GM12878 (cell line): ENCODE results near the gene MAPT. TPM values are rescaled to one million over a fixed set of nuclear protein-coding genes. Genes with fewer than 3 reads are reported as not detected.
A peak's percentile ranks its signal among the peaks of the same experiment; 100 is the strongest.

Experiments used
- ATAC-seq: fragments of 200-7000 bp; cut with Tn5 transposase; 3 replicates; pipeline ENCODE4 v1.9.1; 2020; ENCODE audit warnings: mild to moderate bottlenecking, moderate library complexity
- BruUV-seq: library from RNA; stranded (reverse); fragments of 400-500 nt; replicated peaks from 2 replicates; lab custom pipeline; 2021; lab: Mats Ljungman, UMichigan
- CTCF ChIA-PET: fragments of 300-600 bp; sonication (Branson Sonifier 250); formaldehyde crosslinking; extraction: SDS; loops from one replicate; lab custom pipeline; 2021; ENCODE audit warnings: inconsistent platforms; lab: Yijun Ruan, JAX
- POLR2A ChIA-PET: fragments of 350-600 bp; formaldehyde crosslinking; extraction: SDS; loops from one replicate; lab custom pipeline; 2021; ENCODE audit warnings: inconsistent platforms; lab: Charles Lee
- RAD21 ChIA-PET: fragments of 300-600 bp; sonication (Branson Sonifier 250); formaldehyde crosslinking; loops from one replicate; lab custom pipeline; 2023; ENCODE audit warnings: antibody characterized with exemption; ENCODE audit not compliant: unreplicated experiment; lab: Charles Lee
- SMC1A ChIA-PET: fragments of 300-600 bp; sonication (Branson Sonifier 250); formaldehyde crosslinking; loops from one replicate; lab custom pipeline; 2023; ENCODE audit not compliant: unreplicated experiment, uncharacterized antibody; lab: Charles Lee
- DNase-seq: peaks from one replicate; pipeline ENCODE4 v3.0.0-alpha.2; 2011; ENCODE audit warnings: low read depth, low spot score
- FAIRE-seq: peaks from 3 replicates; lab custom pipeline; 2011; peaks lifted over from hg19 to GRCh38; lab: Jason Lieb, UNC
- H2AFZ ChIP-seq: 2 replicates; pipeline ENCODE4 v1.6.0; 2011; ENCODE audit warnings: low read depth, low read length, control low read depth; ENCODE audit not compliant: control insufficient read depth
- H3K27ac ChIP-seq: 2 replicates; pipeline ENCODE4 v1.5.1; 2011; ENCODE audit warnings: control low read depth; ENCODE audit not compliant: control insufficient read depth, insufficient read depth
- H3K27me3 ChIP-seq, 2 experiments: replicated peaks in 1 of 2; 2 replicates each; pipeline versions ENCODE4 v1.6.0 to v1.6.1; 2011; ENCODE audit warnings: low read length in 1 of 2; ENCODE audit not compliant: control insufficient read depth in 2 of 2, insufficient read depth in 2 of 2
- H3K36me3 ChIP-seq, 2 experiments: 2 replicates each; pipeline ENCODE4 v1.5.1; 2011; ENCODE audit warnings: low read length in 1 of 2; ENCODE audit not compliant: control insufficient read depth in 2 of 2, insufficient read depth in 2 of 2
- H3K4me1 ChIP-seq: 2 replicates; pipeline ENCODE4 v1.6.1; 2011; ENCODE audit warnings: mild to moderate bottlenecking, low read length, moderate library complexity, mixed read lengths; ENCODE audit not compliant: control insufficient read depth, insufficient read depth
- H3K4me2 ChIP-seq: 2 replicates; pipeline ENCODE4 v1.6.0; 2011; ENCODE audit warnings: control low read depth; ENCODE audit not compliant: control insufficient read depth, insufficient read depth
- H3K4me3 ChIP-seq: fragments of 200-600 bp; sonication (generic); 2 replicates; pipeline ENCODE4 v1.5.1; 2016
- H3K79me2 ChIP-seq: 2 replicates; pipeline ENCODE4 v1.6.0; 2011; ENCODE audit warnings: low read length; ENCODE audit not compliant: control insufficient read depth, insufficient read depth
- H3K9ac ChIP-seq: 2 replicates; pipeline ENCODE4 v1.8.0; 2011; ENCODE audit warnings: low read length, control low read depth, mixed read lengths; ENCODE audit not compliant: control insufficient read depth, insufficient read depth
- H3K9me3 ChIP-seq: replicated peaks from 3 replicates; pipeline ENCODE4 v1.5.1; 2011; ENCODE audit warnings: mild to moderate bottlenecking, low read length; ENCODE audit not compliant: control insufficient read depth, insufficient read depth
- H4K20me1 ChIP-seq: 2 replicates; pipeline ENCODE4 v1.6.0; 2011; ENCODE audit not compliant: control insufficient read depth, insufficient read depth
- CBX5 ChIP-seq: sonication (generic); IDR thresholded peaks from 2 replicates; pipeline ENCODE4 v1.6.1; 2016; ENCODE audit warnings: low read depth, moderate library complexity, mild to moderate bottlenecking, inconsistent platforms
- CTCF ChIP-seq, 3 experiments: IDR thresholded peaks in 2 of 3; conservative IDR thresholded peaks in 1 of 3; 2 replicates each; pipeline ENCODE4 v1.5.1; 2011; ENCODE audit warnings: low read depth in 3 of 3, low read length in 3 of 3, mild to moderate bottlenecking in 3 of 3, control low read depth in 2 of 3, moderate library complexity in 2 of 3, inconsistent platforms in 1 of 3, mixed read lengths in 1 of 3; ENCODE audit not compliant: control insufficient read depth in 2 of 3, insufficient read depth in 1 of 3; ENCODE audit errors: extremely low read depth in 1 of 3
- NFYB ChIP-seq: IDR thresholded peaks from 2 replicates; pipeline ENCODE4 v1.6.1; 2011; ENCODE audit warnings: low read depth, mild to moderate bottlenecking, low read length, improper control_type of control experiment, moderate library complexity; ENCODE audit not compliant: insufficient read depth
- ZSCAN29 ChIP-seq: fragments of 450-650 bp; IDR thresholded peaks from 2 replicates; pipeline ENCODE4 v1.6.1; 2017; ENCODE audit warnings: mild to moderate bottlenecking, moderate library complexity
- WGBS: methylation state at CpG from one replicate; pipeline ENCODE4 v1.1.6; 2016; ENCODE audit warnings: low lambda C conversion rate; ENCODE audit not compliant: insufficient replicate concordance, insufficient coverage; ENCODE audit errors: missing lambda C conversion rate; 5-methylcytosine and 5-hydroxymethylcytosine counted together
- in situ Hi-C: fragments of 300-500 bp; cut with MboI; formaldehyde crosslinking; loops from 9 replicates; pipeline ENCODE4 v1.14.3; 2018; ENCODE audit warnings: mixed read lengths
- intact Hi-C: fragments of 100-400 bp; cut with micrococcal nuclease; formaldehyde crosslinking; loops from one replicate; pipeline ENCODE4 v1.14.2; 2022; ENCODE audit not compliant: unreplicated experiment
- polyA plus RNA-seq, 11 experiments: library from polyadenylated mRNA; depleted of rRNA in 4 of 11; unstranded in 6 of 11; stranded (reverse) in 5 of 11; fragments of >200 nt; fragmentation: Nextera tagmentation in 4 of 11; fragmentation: Illumina TruSeq in 1 of 11; extraction: Ambion mirVana in 4 of 11; extraction: Trizol in 1 of 11; gene quantifications; 1 replicate in 1 of 11; 2 replicates in 10 of 11; pipeline versions ENCODE4 v1.2.1 to v1.2.3, GENCODE V29; 2011 to 2016; ENCODE audit warnings: inconsistent platforms in 2 of 11, missing spikeins in 2 of 11, low read depth in 1 of 11
- total RNA-seq, 4 experiments: library from RNA; depleted of rRNA in 3 of 4; stranded (reverse); fragments of >200 nt in 3 of 4; fragmentation: Illumina TruSeq in 1 of 4; extraction: Trizol in 1 of 4; gene quantifications; 2 replicates each; pipeline versions ENCODE4 v1.2.1 to v1.2.3, GENCODE V29; 2013 to 2021
- TF ChIP-seq, protein P1 (sequence below): IDR thresholded peaks from 2 replicates; pipeline ENCODE4 v1.6.1; 2012; ENCODE audit warnings: low read length, inconsistent platforms

MAPT gene
- total and polyA plus RNA-seq, 10 of the 15 experiments (the other 5 are each of a cell fraction or from before 2014, with no cell fraction given) = under 0.01 to 0.05 (median 0.03) TPM; not detected in 7

GRCh38 chr17:45867171-45867570, 27.2 kb upstream of the MAPT start:
- 10% methylated on average over 6 of the region's 6 CpGs for WGBS
- no peak overlapping the region for H3K4me2 ChIP-seq
- no peak overlapping the region for H3K4me3 ChIP-seq
- no peak overlapping the region for H3K27ac ChIP-seq
- no peak overlapping the region for H2AFZ ChIP-seq
- ChIA-PET POLR2A (no interaction called here), CTCF (interaction anchor here (1.5 kb wide), 1 partner anchor 15 kb away, joined by 4 read pairs; no protein-coding TSS in a partner anchor), RAD21 (no interaction called here), SMC1A (no interaction called here)
- H3K79me2 ChIP-seq = no peaks in the 10 kb centered on the region
- H3K9me3 ChIP-seq = no peaks in the 10 kb centered on the region; the same call in 2 of the 3 replicates
- peaks cover 0 to 5% of the 10 kb centered on the region in 2 experiments; a peak in 3 of 4 replicates for H3K27me3 ChIP-seq
- ATAC-seq (no peak), FAIRE-seq (no peak), DNase-seq (no peak)
- intact Hi-C loops = no loop called here
- H3K9ac ChIP-seq = no peak overlapping the region
- no TSS peak for BruUV-seq
- no peak for TF ChIP-seq CTCF (IDR thresholded peaks at IDR 0.05 in 2 of 3, conservative IDR thresholded peaks at IDR 0.05 in 1 of 3; ENCODE audit: control insufficient read depth in 2 of 3, extremely low read depth in 1 of 3, insufficient read depth in 1 of 3, low read depth in 3 of 3, low read length in 3 of 3)
- TF ChIP-seq, protein P1, sequence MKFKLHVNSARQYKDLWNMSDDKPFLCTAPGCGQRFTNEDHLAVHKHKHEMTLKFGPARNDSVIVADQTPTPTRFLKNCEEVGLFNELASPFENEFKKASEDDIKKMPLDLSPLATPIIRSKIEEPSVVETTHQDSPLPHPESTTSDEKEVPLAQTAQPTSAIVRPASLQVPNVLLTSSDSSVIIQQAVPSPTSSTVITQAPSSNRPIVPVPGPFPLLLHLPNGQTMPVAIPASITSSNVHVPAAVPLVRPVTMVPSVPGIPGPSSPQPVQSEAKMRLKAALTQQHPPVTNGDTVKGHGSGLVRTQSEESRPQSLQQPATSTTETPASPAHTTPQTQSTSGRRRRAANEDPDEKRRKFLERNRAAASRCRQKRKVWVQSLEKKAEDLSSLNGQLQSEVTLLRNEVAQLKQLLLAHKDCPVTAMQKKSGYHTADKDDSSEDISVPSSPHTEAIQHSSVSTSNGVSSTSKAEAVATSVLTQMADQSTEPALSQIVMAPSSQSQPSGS = no peak
- H4K20me1 ChIP-seq = no peaks in the 10 kb centered on the region
- in situ Hi-C loops = no loop called here
- no peaks in the 10 kb centered on the region for H3K36me3 ChIP-seq
- no peaks in the 10 kb centered on the region for H3K4me1 ChIP-seq

- Histone ChIP-seq H3K79me2 (no peaks in the 10 kb centered on the region), H3K9ac (no peak overlapping the region), H2AFZ (no peak overlapping the region), H3K4me2 (no peak overlapping the region), H3K9me3 (no peaks in the 10 kb centered on the region), H3K4me1 (no peaks in the 10 kb centered on the region), H3K27me3 (peaks cover 0 to 5% of the 10 kb centered on the region in 2 experiments; a peak in 3 of 4 replicates), H3K4me3 (no peak overlapping the region), H3K27ac (no peak overlapping the region), H4K20me1 (no peaks in the 10 kb centered on the region), H3K36me3 (no peaks in the 10 kb centered on the region)
- DNase-seq (no peak), FAIRE-seq (no peak), ATAC-seq (no peak)
- in situ Hi-C loops (no loop called here), intact Hi-C loops (no loop called here)
- ChIA-PET SMC1A (no interaction called here), POLR2A (no interaction called here), RAD21 (no interaction called here), CTCF (interaction anchor here (1.5 kb wide), 1 partner anchor 16 kb away, joined by 4 read pairs; no protein-coding TSS in a partner anchor)
- WGBS = 41% methylated on average over 8 of the region's 8 CpGs
- TF ChIP-seq ZSCAN29 (no peak), NFYB (peak; percentile 75), CBX5 (no peak)
- BruUV-seq = no TSS peak
Measured at GRCh38 chr17:45867702-45868101, 26.7 kb upstream of the MAPT start.
